D721Med (cell line): ENCODE results near the gene PROB1.

Experiments used
- DNase-seq: peaks from one replicate; pipeline ENCODE4 v3.0.0; 2011; ENCODE audit warnings: low spot score; ENCODE audit not compliant: insufficient read length
- FAIRE-seq: peaks from 2 replicates; lab custom pipeline; 2011; peaks lifted over from hg19 to GRCh38; lab: Jason Lieb, UNC
- TF ChIP-seq, protein P1 (sequence below): IDR thresholded peaks from 2 replicates; pipeline ENCODE4 v1.5.1; 2012; ENCODE audit warnings: mild to moderate bottlenecking, control low read depth; ENCODE audit not compliant: insufficient read depth; ENCODE audit errors: missing control alignments

PROB1 gene

DNA sequence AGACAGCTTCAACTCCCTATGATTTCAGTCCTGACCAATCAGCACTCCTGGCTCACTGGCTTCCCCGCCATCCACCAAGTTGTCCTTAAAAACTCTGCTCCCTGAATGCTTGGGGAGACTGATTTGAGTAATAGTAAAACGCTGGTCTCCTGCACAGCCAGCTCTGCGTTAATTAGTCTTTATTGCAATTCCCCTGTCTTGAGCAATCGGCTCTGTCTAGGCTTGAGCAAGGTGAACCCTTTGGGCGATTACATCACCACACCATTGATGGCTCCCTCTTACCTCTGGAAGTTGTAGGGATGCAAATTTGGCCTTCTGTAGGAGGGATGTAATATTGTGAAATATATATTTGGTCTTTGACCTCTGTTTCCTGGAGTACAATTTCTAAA is 8.9 kb downstream of the PROB1 start:
- peak; percentile 2 for DNase-seq
- FAIRE-seq, result no peak

GRCh38 chr5:139385061-139386049 is 9.5 kb downstream of the PROB1 start:
- no peak for FAIRE-seq
- TF ChIP-seq, protein P1, sequence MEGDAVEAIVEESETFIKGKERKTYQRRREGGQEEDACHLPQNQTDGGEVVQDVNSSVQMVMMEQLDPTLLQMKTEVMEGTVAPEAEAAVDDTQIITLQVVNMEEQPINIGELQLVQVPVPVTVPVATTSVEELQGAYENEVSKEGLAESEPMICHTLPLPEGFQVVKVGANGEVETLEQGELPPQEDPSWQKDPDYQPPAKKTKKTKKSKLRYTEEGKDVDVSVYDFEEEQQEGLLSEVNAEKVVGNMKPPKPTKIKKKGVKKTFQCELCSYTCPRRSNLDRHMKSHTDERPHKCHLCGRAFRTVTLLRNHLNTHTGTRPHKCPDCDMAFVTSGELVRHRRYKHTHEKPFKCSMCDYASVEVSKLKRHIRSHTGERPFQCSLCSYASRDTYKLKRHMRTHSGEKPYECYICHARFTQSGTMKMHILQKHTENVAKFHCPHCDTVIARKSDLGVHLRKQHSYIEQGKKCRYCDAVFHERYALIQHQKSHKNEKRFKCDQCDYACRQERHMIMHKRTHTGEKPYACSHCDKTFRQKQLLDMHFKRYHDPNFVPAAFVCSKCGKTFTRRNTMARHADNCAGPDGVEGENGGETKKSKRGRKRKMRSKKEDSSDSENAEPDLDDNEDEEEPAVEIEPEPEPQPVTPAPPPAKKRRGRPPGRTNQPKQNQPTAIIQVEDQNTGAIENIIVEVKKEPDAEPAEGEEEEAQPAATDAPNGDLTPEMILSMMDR, result no peak
- no peak for DNase-seq

More for the DNA sequence above, 8.9 kb downstream of the PROB1 start:
- TF ChIP-seq, protein P1, result no peak

DNA sequence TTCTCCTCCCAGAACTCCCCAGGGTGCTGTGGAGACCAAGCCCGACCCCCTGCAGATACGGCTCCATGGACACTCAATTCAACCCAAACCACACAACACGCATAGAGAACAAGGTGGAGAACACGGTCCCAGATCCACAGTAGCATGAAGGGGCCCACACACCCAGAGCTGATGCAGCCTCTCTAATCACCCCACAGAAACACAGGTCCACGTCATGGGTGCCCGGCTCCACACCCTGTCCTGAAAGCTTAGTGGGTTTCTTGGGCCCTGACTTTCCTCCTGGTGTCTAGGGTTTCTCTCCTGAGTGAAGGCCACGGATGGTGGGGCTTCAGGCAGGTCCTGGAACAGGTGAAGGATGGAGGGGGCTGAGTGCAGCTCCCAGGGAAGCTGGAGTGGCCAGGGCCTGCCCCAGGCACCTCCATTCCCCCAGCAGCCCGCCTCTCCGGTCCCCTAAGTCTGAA is 10.3 kb downstream of the PROB1 start:
- FAIRE-seq, result no peak
- DNase-seq, result no peak
- TF ChIP-seq, protein P1, result no peak

DNA sequence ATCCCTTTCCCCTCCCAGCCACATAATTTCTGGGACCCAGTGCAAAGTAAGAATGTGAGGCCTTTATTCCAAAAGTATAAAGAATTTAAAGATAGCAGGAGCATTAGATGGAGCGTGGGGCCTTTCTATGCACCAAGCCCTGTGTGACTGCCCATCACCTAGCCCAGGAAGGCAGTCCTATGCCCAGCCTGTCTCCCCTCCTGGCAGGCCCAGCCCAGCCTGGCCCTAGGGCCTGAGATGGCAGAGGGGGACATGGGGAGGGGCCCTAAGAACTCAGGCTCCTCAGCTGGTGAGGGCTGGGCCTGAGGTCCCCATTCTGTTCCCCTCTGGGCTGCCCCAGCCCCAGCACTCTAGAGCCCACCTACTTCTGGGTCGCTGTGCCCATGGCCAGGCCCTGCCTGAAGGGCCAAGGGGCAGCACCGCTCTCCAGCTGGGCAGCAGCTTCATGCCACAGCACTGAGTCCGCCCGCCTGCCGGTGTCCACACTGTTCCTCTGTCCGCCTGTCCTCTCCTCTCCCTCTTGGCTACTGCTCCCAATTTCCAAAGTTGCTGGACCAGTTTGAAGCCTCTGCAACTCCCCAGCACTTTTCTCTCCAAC is 10.8 kb downstream of the PROB1 start:
- no peak for FAIRE-seq
- peak; percentile 8 for DNase-seq
- TF ChIP-seq, protein P1, result no peak

GRCh38 chr5:139383275-139383992 is 11.5 kb downstream of the PROB1 start, which contains the start of gene SLC23A1:
SLC23A1 (minus strand) TSS chr5:139383297; CDS start chr5:139383253, 44 bp downstream.
- TF ChIP-seq, protein P1, result no peak
- FAIRE-seq (no peak), DNase-seq (peak; percentile 8)

DNA sequence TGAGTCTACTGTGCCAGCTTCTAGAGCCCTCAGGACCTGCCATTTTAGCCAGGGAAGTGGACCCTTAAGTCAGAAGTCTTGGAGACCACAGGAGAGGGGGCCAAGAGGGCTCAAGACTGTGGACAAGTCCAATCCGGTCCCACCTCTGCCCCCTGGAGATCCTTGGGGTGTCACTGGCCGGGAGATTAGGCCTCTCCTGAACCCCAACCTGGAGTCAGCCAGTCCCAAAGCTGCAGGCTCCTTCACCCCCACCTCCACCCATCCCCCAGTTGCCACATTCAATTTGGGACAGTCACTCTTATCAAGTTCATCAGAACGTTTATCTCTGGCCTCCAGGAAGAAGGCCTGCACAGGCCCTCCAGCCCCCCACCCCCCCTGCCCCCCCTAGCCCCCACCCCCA is 12.1 kb downstream of the PROB1 start:
- DNase-seq (no peak), FAIRE-seq (no peak)

More for the DNA sequence above, 12.1 kb downstream of the PROB1 start:
- TF ChIP-seq, protein P1, result no peak
